ENCODE measurements around the gene DLG2. TPM values are rescaled to one million over a fixed set of nuclear protein-coding genes. Genes with fewer than 3 reads are reported as not detected.

DLG2 gene
- total and polyA plus RNA-seq, 4 donors, result 0.30 to 5.5 (median 0.68) TPM

DNA sequence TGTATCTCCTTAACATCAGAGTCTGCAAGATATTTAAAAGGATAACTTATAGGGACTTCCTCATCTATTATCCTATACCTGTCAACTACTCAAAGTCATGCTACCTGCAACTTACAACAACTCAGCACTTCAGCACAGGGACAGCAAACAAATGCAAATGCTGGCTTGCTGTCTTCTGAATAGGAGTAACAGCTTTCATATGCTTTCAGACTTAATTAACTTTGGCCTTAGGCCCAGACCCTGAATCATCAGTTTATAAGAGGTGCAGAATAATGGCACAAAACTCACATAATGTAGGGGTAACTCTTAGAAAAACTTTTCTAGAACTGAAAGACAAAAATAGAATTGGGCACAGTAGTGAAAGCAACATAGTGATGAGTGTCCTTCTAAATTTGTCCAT lies 953.4 kb downstream of the DLG2 start:
- H3K9ac ChIP-seq (ENCODE audit: low read depth in 1 of 2, low read length in 2 of 2), result no peak overlapping the region
- no peak overlapping the region for H3K4me3 ChIP-seq (ENCODE audit: low read depth in 1 of 3, low read length in 3 of 3)
- H3K27me3 ChIP-seq (ENCODE audit: control insufficient read depth in 4 of 4, insufficient read depth in 4 of 4, low read length in 3 of 4), result no peaks in the 10 kb centered on the region
- no peaks in the 10 kb centered on the region for H3K4me1 ChIP-seq (ENCODE audit: control insufficient read depth in 4 of 4, insufficient read depth in 4 of 4, low read length in 3 of 4)
- TF ChIP-seq GABPA (IDR thresholded peaks at IDR 0.05 in 1 of 2, conservative IDR thresholded peaks at IDR 0.05 in 1 of 2) (no peak), YY1 (IDR thresholded peaks at IDR 0.05) (no peak), JUND (IDR thresholded peaks at IDR 0.05) (no peak), ZBTB33 (IDR thresholded peaks at IDR 0.05) (no peak), REST (IDR thresholded peaks at IDR 0.05) (peak; percentile 29)
- no peaks in the 10 kb centered on the region for H3K36me3 ChIP-seq (ENCODE audit: control insufficient read depth in 4 of 4, insufficient read depth in 3 of 4, low read depth in 1 of 4, low read length in 3 of 4)
- H3K9me3 ChIP-seq (ENCODE audit: control insufficient read depth in 4 of 4, low read length in 3 of 4), result no peaks in the 10 kb centered on the region
- no peak overlapping the region for H3K27ac ChIP-seq (ENCODE audit: low read depth in 1 of 2, low read length in 2 of 2)
- no peak for DNase-seq (ENCODE audit: low spot score)

DNA sequence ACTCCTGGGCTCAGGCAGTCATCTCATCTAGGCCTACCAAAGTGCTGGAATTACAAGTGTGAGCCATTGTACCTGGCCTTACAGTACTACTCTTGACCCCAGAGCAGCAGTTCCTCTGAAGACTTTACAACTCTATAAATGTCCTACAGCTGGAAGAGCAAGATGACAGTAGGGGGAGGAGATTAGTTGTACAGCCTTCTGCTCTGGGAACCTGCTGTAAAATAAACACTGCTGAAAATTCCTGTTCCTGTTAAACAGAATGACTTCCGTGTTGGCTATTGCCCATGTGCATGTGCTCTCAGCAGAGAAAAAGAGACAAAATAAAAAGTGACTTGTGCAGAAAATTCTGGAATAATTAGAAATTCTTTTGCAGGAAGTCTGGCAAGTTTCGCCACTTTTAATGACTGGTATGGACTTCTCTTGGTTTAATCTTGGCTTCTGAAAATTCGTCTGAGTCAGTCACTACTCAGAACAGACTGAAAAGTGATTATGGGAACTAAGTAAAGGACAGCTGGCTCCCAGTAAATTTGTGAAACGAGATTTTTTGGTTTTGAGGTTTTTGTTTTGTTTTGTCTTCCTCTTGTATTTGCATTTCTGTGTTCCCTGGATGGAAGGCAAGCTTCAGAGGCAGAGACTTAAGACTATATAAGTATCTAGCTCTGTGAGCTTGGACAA lies 955.7 kb downstream of the DLG2 start:
- TF ChIP-seq JUND (IDR thresholded peaks at IDR 0.05) (no peak), TAF1 (conservative IDR thresholded peaks at IDR 0.05) (no peak), NR2F2 (IDR thresholded peaks at IDR 0.05) (no peak), RXRA (IDR thresholded peaks at IDR 0.05) (no peak), FOXA2 (IDR thresholded peaks at IDR 0.05) (no peak), HNF4A (conservative IDR thresholded peaks at IDR 0.05) (no peak), CTCF (IDR thresholded peaks at IDR 0.05; ENCODE audit: low read depth, low read length, missing input control) (no peak), EGR1 (IDR thresholded peaks at IDR 0.05; ENCODE audit: low read depth in 2 of 2) (no peak), ZBTB33 (IDR thresholded peaks at IDR 0.05) (no peak), YY1 (IDR thresholded peaks at IDR 0.05) (no peak), GABPA (IDR thresholded peaks at IDR 0.05 in 1 of 2, conservative IDR thresholded peaks at IDR 0.05 in 1 of 2) (no peak), FOXA1 (IDR thresholded peaks at IDR 0.05) (no peak), SP1 (IDR thresholded peaks at IDR 0.05) (no peak)
- TF ChIP-seq, protein P1, sequence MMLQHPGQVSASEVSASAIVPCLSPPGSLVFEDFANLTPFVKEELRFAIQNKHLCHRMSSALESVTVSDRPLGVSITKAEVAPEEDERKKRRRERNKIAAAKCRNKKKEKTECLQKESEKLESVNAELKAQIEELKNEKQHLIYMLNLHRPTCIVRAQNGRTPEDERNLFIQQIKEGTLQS (IDR thresholded peaks at IDR 0.05), result no peak
- Histone ChIP-seq H3K9me3 (ENCODE audit: control insufficient read depth in 4 of 4, low read length in 3 of 4) (no peaks in the 10 kb centered on the region), H3K36me3 (ENCODE audit: control insufficient read depth in 4 of 4, insufficient read depth in 3 of 4, low read depth in 1 of 4, low read length in 3 of 4) (no peaks in the 10 kb centered on the region), H3K27ac (ENCODE audit: low read depth in 1 of 2, low read length in 2 of 2) (no peak overlapping the region), H3K27me3 (ENCODE audit: control insufficient read depth in 4 of 4, insufficient read depth in 4 of 4, low read length in 3 of 4) (no peaks in the 10 kb centered on the region), H3K4me3 (ENCODE audit: low read depth in 1 of 3, low read length in 3 of 3) (no peak overlapping the region), H3K4me1 (ENCODE audit: control insufficient read depth in 4 of 4, insufficient read depth in 4 of 4, low read length in 3 of 4) (no peaks in the 10 kb centered on the region), H3K9ac (ENCODE audit: low read depth in 1 of 2, low read length in 2 of 2) (no peak overlapping the region)
- no peak for DNase-seq (ENCODE audit: low spot score)
- WGBS, result 54% methylated on average over 4 of the region's 4 CpGs
